Heart left ventricle (tissue), 13 donors: Measurements from ENCODE around the gene BCAS1.

ENCODE experiments used
- CTCF ChIP-seq, 12 donors: fragments of 200-600 bp; sonication (generic) in 4 of 12; IDR thresholded peaks; one replicate each; pipeline versions ENCODE4 v1.5.0 to v1.8.0; 2018 to 2022; ENCODE audit warnings: antibody characterized with exemption in 12 of 12, mild to moderate bottlenecking in 5 of 12
- POLR2A ChIP-seq, 2 donors: fragments of 450-650 bp; IDR thresholded peaks; one replicate each; pipeline ENCODE4 v1.6.1; 2017; ENCODE audit warnings: antibody characterized with exemption in 2 of 2, mild to moderate bottlenecking in 2 of 2, moderate library complexity in 2 of 2
- donor health status: ischemic (EF 13 %, LVEDD 7.1; RV severe dilation, severe dysfunction).
- donor health status: DM: no; HTN: yes; CAD: no.
- donor health status: DM: no; HTN: no; CAD: no.
- donor health status: ischemic (EF 25% LVEDD 6.9; RV normal size, moderate dysfunction).
- donor health status: ischemic (EF 25% LVEDD 5.7; RV mildly dilated, moderate dysfunction).
- donor health status: ischemic (EF 35%, LVEDD 5.7; RV mildly dilated, moderate dysfunction).
- donor health status: nonischemic (EF 11% LVEDD 7.7; RV severe dilation, severe dysfunction).
- donor health status: DM: yes; HTN: yes; CAD: no.
- donor health status: PGD.
- donor health status: ischemic (EF 29% LVEDD 5.4; RV normal size, mild dysfunction).
- donor health status: nonischemic (EF 23%, LVEDD 6.1; RV moderate dilation, normal function).

GRCh38 chr20:53964501-53965253, 105.7 kb downstream of the BCAS1 start:
- no peak for TF ChIP-seq POLR2A (IDR thresholded peaks at IDR 0.05)
- TF ChIP-seq CTCF (IDR thresholded peaks at IDR 0.05) = no peak
